WERI-Rb-1 (cell line): ENCODE results near the gene SPEN.

Experiments
- DNase-seq: peaks from one replicate; pipeline ENCODE4 v3.0.0-alpha.2; 2020
- H3K27ac ChIP-seq: fragments of 250-450 bp; sonication (Bioruptor Pico); 2 replicates; pipeline ENCODE4 v1.5.1; 2020; ENCODE audit warnings: mild to moderate bottlenecking, moderate library complexity
- H3K27me3 ChIP-seq: fragments of 250-450 bp; sonication (Bioruptor Pico); 2 replicates; pipeline ENCODE4 v1.5.1; 2021; ENCODE audit warnings: mild to moderate bottlenecking, low read depth, moderate library complexity; ENCODE audit not compliant: insufficient read depth, severe bottlenecking
- H3K36me3 ChIP-seq: fragments of 250-450 bp; sonication (Bioruptor Pico); 2 replicates; pipeline ENCODE4 v1.5.1; 2020; ENCODE audit warnings: mild to moderate bottlenecking, moderate library complexity
- H3K4me3 ChIP-seq: 2 replicates; pipeline ENCODE4 v1.5.1; 2011; ENCODE audit warnings: low read depth, mild to moderate bottlenecking, control low read depth, low read length
- H3K9me3 ChIP-seq: fragments of 250-450 bp; sonication (Bioruptor Pico); 2 replicates; pipeline ENCODE4 v1.5.1; 2021; ENCODE audit warnings: mild to moderate bottlenecking, moderate library complexity; ENCODE audit not compliant: severe bottlenecking
- CTCF ChIP-seq: IDR thresholded peaks from 2 replicates; pipeline ENCODE4 v1.5.1; 2011; ENCODE audit warnings: low read depth, mild to moderate bottlenecking, control low read depth, inconsistent platforms, low read length

SPEN gene

DNA sequence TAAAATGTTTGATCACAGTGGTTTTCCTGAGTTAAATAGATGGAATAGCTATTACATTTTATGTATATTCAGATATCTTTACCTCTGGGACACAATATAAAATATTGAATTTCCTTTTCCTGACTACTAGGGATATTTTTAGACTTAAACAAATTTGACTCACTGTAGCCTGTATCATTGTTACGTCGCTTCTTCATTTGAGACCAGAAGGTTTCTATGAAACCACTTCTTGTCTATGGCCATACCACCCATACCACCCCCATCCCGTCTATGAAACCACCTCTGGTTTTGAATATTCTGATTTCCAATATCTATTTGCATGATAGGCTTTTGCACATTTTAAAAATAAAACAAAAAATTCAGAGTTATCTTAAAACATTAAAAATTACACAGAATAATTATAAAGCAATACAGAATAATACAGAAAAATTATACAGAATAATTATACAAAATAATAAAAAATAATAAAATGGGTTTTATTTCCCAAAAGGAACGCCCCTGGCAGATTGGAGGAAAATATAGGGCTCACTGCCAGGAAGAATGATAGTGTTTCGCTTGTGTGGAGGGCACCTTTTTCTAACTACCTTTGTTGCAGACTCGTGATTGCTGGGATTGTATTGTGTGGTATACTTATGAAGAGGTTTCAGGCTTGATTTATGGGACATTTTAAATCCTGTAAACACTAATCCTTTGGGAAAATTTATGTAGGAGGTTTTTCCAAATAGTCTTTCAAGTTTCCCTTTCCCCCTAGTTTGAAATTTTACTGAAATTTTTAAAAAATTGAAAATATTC lies 4.7 kb downstream of the SPEN start:
- peaks cover 3% of the 10 kb centered on the region; the same call in 1 of the 2 replicates for H3K36me3 ChIP-seq
- H3K9me3 ChIP-seq, result no peaks in the 10 kb centered on the region
- no peak for DNase-seq
- TF ChIP-seq CTCF, result no peak
- peak overlapping the region; percentile 95 for H3K27ac ChIP-seq
- H3K27me3 ChIP-seq, result no peaks in the 10 kb centered on the region
- no peak overlapping the region for H3K4me3 ChIP-seq

DNA sequence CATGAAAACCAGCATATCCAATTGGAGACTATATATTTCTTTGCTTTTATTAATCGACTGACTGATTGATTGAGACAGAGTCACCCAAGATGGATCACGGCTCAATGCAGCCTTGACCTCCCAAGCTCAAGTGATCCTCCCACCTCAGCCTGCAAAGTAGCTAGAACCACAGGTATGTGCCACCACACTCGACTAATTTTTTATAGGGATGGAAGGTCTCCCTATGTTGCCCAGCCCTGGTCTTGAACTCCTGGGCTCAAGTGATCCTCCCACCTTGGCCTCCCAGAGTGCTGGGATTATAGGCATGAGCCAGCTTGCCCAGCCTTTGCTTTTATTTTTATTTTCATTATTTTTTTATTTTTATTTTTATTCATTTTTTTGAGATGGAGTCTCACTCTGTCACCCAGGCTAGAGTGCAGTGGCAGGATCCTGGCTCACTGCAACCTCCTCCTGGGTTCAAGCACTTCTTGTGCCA lies 5.4 kb downstream of the SPEN start:
- Histone ChIP-seq H3K9me3 (no peaks in the 10 kb centered on the region), H3K27me3 (no peaks in the 10 kb centered on the region), H3K4me3 (no peak overlapping the region), H3K27ac (no peak overlapping the region), H3K36me3 (peaks cover 3% of the 10 kb centered on the region; the same call in 1 of the 2 replicates)
- DNase-seq, result no peak
- TF ChIP-seq CTCF, result no peak

- no peak overlapping the region for H3K27ac ChIP-seq
- TF ChIP-seq CTCF, result no peak
- H3K9me3 ChIP-seq, result no peaks in the 10 kb centered on the region
- H3K27me3 ChIP-seq, result no peaks in the 10 kb centered on the region
- peaks cover 3% of the 10 kb centered on the region; the same call in 1 of the 2 replicates for H3K36me3 ChIP-seq
- no peak for DNase-seq
- H3K4me3 ChIP-seq, result no peak overlapping the region
Observed at GRCh38 chr1:15856888-15857287, 9.4 kb downstream of the SPEN start.

DNA sequence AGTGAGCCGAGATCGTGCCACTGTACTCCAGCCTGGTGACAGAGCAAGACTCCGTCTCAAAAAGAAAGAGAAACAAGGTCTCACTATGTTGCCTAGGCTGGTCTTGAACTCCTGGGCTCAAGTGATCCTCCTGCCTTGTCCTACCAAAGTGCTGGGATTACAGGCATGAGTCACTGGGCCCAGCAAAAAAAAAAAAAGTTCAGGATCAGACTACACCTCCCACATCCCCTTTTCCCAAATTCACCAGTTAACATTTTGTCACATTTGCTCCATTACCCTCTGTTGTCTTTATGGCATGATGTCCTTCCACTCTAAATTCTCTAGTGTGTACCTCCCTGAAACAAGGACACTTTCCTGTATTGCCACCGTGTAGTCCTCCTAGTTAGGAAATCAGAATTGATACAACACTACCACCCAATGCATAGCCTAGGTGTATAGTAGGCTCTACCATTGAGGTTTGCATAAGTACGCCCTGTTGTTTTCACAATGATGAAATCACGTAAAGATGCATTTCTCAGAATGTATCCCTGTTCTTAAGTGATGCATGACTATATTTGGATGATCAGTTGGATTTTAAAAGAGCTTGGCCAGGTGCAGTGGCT lies 10.7 kb downstream of the SPEN start:
- no peak overlapping the region for H3K4me3 ChIP-seq
- no peak overlapping the region for H3K27ac ChIP-seq
- H3K27me3 ChIP-seq, result no peaks in the 10 kb centered on the region
- H3K9me3 ChIP-seq, result no peaks in the 10 kb centered on the region
- no peak for TF ChIP-seq CTCF
- peaks cover 3% of the 10 kb centered on the region; the same call in 1 of the 2 replicates for H3K36me3 ChIP-seq
- DNase-seq, result no peak

- no peaks in the 10 kb centered on the region for H3K9me3 ChIP-seq
- no peak overlapping the region for H3K4me3 ChIP-seq
- no peak for TF ChIP-seq CTCF
- peaks cover 1% of the 10 kb centered on the region; the same call in 1 of the 2 replicates for H3K36me3 ChIP-seq
- H3K27me3 ChIP-seq, result no peaks in the 10 kb centered on the region
- H3K27ac ChIP-seq, result no peak overlapping the region
- no peak for DNase-seq
Observed at GRCh38 chr1:15858672-15859372, 11.3 kb downstream of the SPEN start.
